OCI-LY1 (cell line): ENCODE data around the gene ICAM1.
A peak's percentile ranks its signal among the peaks of the same experiment; 100 is the strongest.

ENCODE experiments used
- H2AFZ ChIP-seq: fragments of 200-600 bp; sonication (generic), shearing (Covaris generic); 2 replicates; pipeline ENCODE4 v1.6.0; 2014; ENCODE audit warnings: antibody characterized with exemption, mild to moderate bottlenecking, low read length
- H3F3A ChIP-seq: fragments of 200-600 bp; sonication (generic), shearing (Covaris generic); 2 replicates; pipeline ENCODE4 v1.6.0; 2014; ENCODE audit warnings: mild to moderate bottlenecking, antibody characterized with exemption, low read length, moderate library complexity; ENCODE audit not compliant: insufficient read depth
- H3K27ac ChIP-seq: fragments of 200-600 bp; sonication (generic); 2 replicates; pipeline ENCODE4 v1.5.1; 2014; ENCODE audit warnings: low read length, mixed run types, mild to moderate bottlenecking, low read depth; ENCODE audit not compliant: poor library complexity, severe bottlenecking
- H3K27me3 ChIP-seq: fragments of 200-600 bp; sonication (generic); 2 replicates; pipeline ENCODE4 v1.6.0; 2014; ENCODE audit warnings: antibody characterized with exemption, mild to moderate bottlenecking, low read length, moderate library complexity; ENCODE audit not compliant: insufficient read depth
- H3K36me3 ChIP-seq: fragments of 200-600 bp; sonication (generic); 2 replicates; pipeline ENCODE4 v1.6.1; 2014; ENCODE audit warnings: mild to moderate bottlenecking, antibody characterized with exemption, low read length, moderate library complexity, mixed read lengths; ENCODE audit not compliant: insufficient read depth
- H3K4me1 ChIP-seq: fragments of 200-600 bp; sonication (generic); 2 replicates; pipeline ENCODE4 v1.5.1; 2014; ENCODE audit warnings: mild to moderate bottlenecking, low read length, moderate library complexity; ENCODE audit not compliant: insufficient read depth, severe bottlenecking
- H3K4me2 ChIP-seq: fragments of 200-600 bp; sonication (generic), shearing (Covaris generic); 2 replicates; pipeline ENCODE4 v1.6.1; 2014; ENCODE audit warnings: low read length
- H3K4me3 ChIP-seq: fragments of 200-600 bp; sonication (generic); 2 replicates; pipeline ENCODE4 v1.5.1; 2014; ENCODE audit warnings: low read length, low read depth, mild to moderate bottlenecking, mixed read lengths; ENCODE audit not compliant: poor library complexity, severe bottlenecking
- H3K79me2 ChIP-seq: fragments of 200-600 bp; shearing (Covaris generic); 2 replicates; pipeline ENCODE4 v1.6.1; 2016; ENCODE audit warnings: mixed run types, low read length, mixed read lengths; ENCODE audit not compliant: insufficient read depth
- H3K9ac ChIP-seq: fragments of 200-600 bp; sonication (generic), shearing (Covaris generic); 2 replicates; pipeline ENCODE4 v1.6.1; 2014; ENCODE audit warnings: mild to moderate bottlenecking, low read length, mixed read lengths
- H3K9me2 ChIP-seq: fragments of 200-600 bp; sonication (generic), shearing (Covaris generic); 2 replicates; pipeline ENCODE4 v1.6.1; 2014; ENCODE audit warnings: low read depth, mild to moderate bottlenecking, low read length, mixed read lengths
- H3K9me3 ChIP-seq: fragments of 200-600 bp; shearing (Covaris generic); 2 replicates; pipeline ENCODE4 v1.6.1; 2014; ENCODE audit warnings: low read length, mixed read lengths
- H4K20me1 ChIP-seq: fragments of 200-600 bp; sonication (generic), shearing (Covaris generic); 2 replicates; pipeline ENCODE4 v1.6.0; 2016; ENCODE audit warnings: mild to moderate bottlenecking, low read length; ENCODE audit not compliant: insufficient read depth
- CTCF ChIP-seq: fragments of 200-600 bp; sonication (generic), shearing (Covaris generic); IDR thresholded peaks from 2 replicates; pipeline ENCODE4 v1.5.1; 2017; ENCODE audit warnings: mild to moderate bottlenecking, antibody characterized with exemption, low read length, moderate library complexity, mixed read lengths
- EZH2 ChIP-seq: fragments of 200-600 bp; sonication (generic), shearing (Covaris generic); IDR thresholded peaks from 2 replicates; pipeline ENCODE4 v1.8.0; 2017; ENCODE audit warnings: borderline replicate concordance, mixed run types, mild to moderate bottlenecking, antibody characterized with exemption, low read length, moderate library complexity, mixed read lengths

The ICAM1 gene

GRCh38 chr19:10245189-10245939 lies 25.6 kb upstream of the ICAM1 start:
- H3K9ac ChIP-seq, result peak overlapping the region; percentile 41; the same call in 1 of the 2 replicates
- H3F3A ChIP-seq, result peaks cover 9% of the 10 kb centered on the region; the same call in 1 of the 2 replicates
- H3K27ac ChIP-seq, result peak overlapping the region; percentile 98
- H3K9me3 ChIP-seq, result no peaks in the 10 kb centered on the region
- H3K4me2 ChIP-seq, result peak overlapping the region; percentile 22; the same call in 1 of the 2 replicates
- H3K4me3 ChIP-seq, result no peak overlapping the region
- no peaks in the 10 kb centered on the region for H3K36me3 ChIP-seq
- peaks cover 79% of the 10 kb centered on the region for H3K4me1 ChIP-seq
- no peak for TF ChIP-seq EZH2
- no peak for TF ChIP-seq CTCF
- no peak overlapping the region for H2AFZ ChIP-seq
- H3K27me3 ChIP-seq, result no peaks in the 10 kb centered on the region
- H4K20me1 ChIP-seq, result no peaks in the 10 kb centered on the region
- no peaks in the 10 kb centered on the region for H3K9me2 ChIP-seq
- H3K79me2 ChIP-seq, result no peaks in the 10 kb centered on the region

- H3K4me2 ChIP-seq, result no peak overlapping the region
- H2AFZ ChIP-seq, result no peak overlapping the region
- no peak overlapping the region for H3K4me3 ChIP-seq
- no peaks in the 10 kb centered on the region for H3K36me3 ChIP-seq
- no peaks in the 10 kb centered on the region for H4K20me1 ChIP-seq
- H3K9me3 ChIP-seq, result no peaks in the 10 kb centered on the region
- H3K9me2 ChIP-seq, result no peaks in the 10 kb centered on the region
- H3K79me2 ChIP-seq, result no peaks in the 10 kb centered on the region
- no peaks in the 10 kb centered on the region for H3K27me3 ChIP-seq
- H3K9ac ChIP-seq, result peak overlapping the region; percentile 27; the same call in 1 of the 2 replicates
- TF ChIP-seq CTCF, result no peak
- TF ChIP-seq EZH2, result no peak
- H3K27ac ChIP-seq, result peak overlapping the region; percentile 98
- H3F3A ChIP-seq, result peaks cover 9% of the 10 kb centered on the region; the same call in 1 of the 2 replicates
- H3K4me1 ChIP-seq, result peaks cover 77% of the 10 kb centered on the region
These were observed 24.4 kb upstream of the ICAM1 start for GRCh38 chr19:10246511-10246910.

- Histone ChIP-seq H3K27ac (peak within 1 kb of the TSS; percentile 41), H3F3A (0 out of 2 replicates have a peak, but pooled peaks cover 1% of the 10 kb centered on the region), H2AFZ (no peak within 1 kb of the TSS), H3K4me2 (peak within 1 kb of the TSS; percentile 100), H3K4me1 (peaks cover 34% of the 10 kb centered on the region), H3K4me3 (peak within 1 kb of the TSS; percentile 94), H3K27me3 (no peaks in the 10 kb centered on the region), H3K9ac (peak within 1 kb of the TSS; percentile 92), H3K9me3 (no peaks in the 10 kb centered on the region), H4K20me1 (no peaks in the 10 kb centered on the region), H3K9me2 (no peaks in the 10 kb centered on the region), H3K36me3 (peaks cover 35% of the 10 kb centered on the region), H3K79me2 (peaks cover 8% of the 10 kb centered on the region)
- TF ChIP-seq EZH2, result no peak
- no peak for TF ChIP-seq CTCF
These were observed 18.9 kb upstream of the ICAM1 start, which contains the start of gene MRPL4 for GRCh38 chr19:10251792-10252694. TSS of gene MRPL4 (plus strand) at chr19:10252214. CDS start at chr19:10252254, 40 bp downstream.
